Smooth muscle cell (in vitro differentiated cells): ENCODE data around the gene POU1F1. TPM values are rescaled to one million over a fixed set of nuclear protein-coding genes. Genes with fewer than 3 reads are reported as not detected.

Source experiments
- DNase-seq: peaks from one replicate; lab custom pipeline; 2025; ENCODE audit not compliant: unreplicated experiment; lab: John Stamatoyannopoulos, UW
- H2AFZ ChIP-seq: fragments of 200-600 bp; sonication (generic); 2 replicates; pipeline ENCODE4 v1.6.0; 2016; ENCODE audit warnings: antibody characterized with exemption, low read depth, mild to moderate bottlenecking
- H3F3A ChIP-seq: fragments of 200-600 bp; sonication (generic); 2 replicates; pipeline ENCODE4 v1.6.0; 2017; ENCODE audit warnings: antibody characterized with exemption, low read depth
- H3K27ac ChIP-seq: fragments of 200-600 bp; sonication (generic); 2 replicates; pipeline ENCODE4 v1.5.1; 2016; ENCODE audit warnings: low read depth, mild to moderate bottlenecking
- H3K27me3 ChIP-seq: fragments of 200-600 bp; sonication (generic); 2 replicates; pipeline ENCODE4 v1.6.1; 2016; ENCODE audit warnings: low read depth, mild to moderate bottlenecking
- H3K36me3 ChIP-seq: fragments of 200-600 bp; sonication (generic); 2 replicates; pipeline ENCODE4 v1.5.1; 2016; ENCODE audit warnings: low read depth
- H3K4me1 ChIP-seq: fragments of 200-600 bp; sonication (generic); 2 replicates; pipeline ENCODE4 v1.5.1; 2016; ENCODE audit warnings: low read depth
- H3K4me2 ChIP-seq: fragments of 200-600 bp; sonication (generic); 2 replicates; pipeline ENCODE4 v1.6.0; 2016; ENCODE audit warnings: mild to moderate bottlenecking
- H3K4me3 ChIP-seq: fragments of 200-600 bp; sonication (generic); 2 replicates; pipeline ENCODE4 v1.5.1; 2016; ENCODE audit warnings: mild to moderate bottlenecking
- H3K79me2 ChIP-seq: fragments of 200-600 bp; sonication (generic); 2 replicates; pipeline ENCODE4 v1.6.0; 2016; ENCODE audit warnings: low read depth, mild to moderate bottlenecking
- H3K9ac ChIP-seq: fragments of 200-600 bp; sonication (generic); 2 replicates; pipeline ENCODE4 v1.6.0; 2016; ENCODE audit warnings: low read depth
- H3K9me3 ChIP-seq: fragments of 200-600 bp; sonication (generic); replicated peaks from 2 replicates; pipeline ENCODE4 v1.5.1; 2016; ENCODE audit warnings: low read depth
- H4K20me1 ChIP-seq: fragments of 200-600 bp; sonication (generic); 2 replicates; pipeline ENCODE4 v1.6.0; 2016; ENCODE audit warnings: low read depth
- CTCF ChIP-seq: fragments of 200-600 bp; sonication (generic); IDR thresholded peaks from 2 replicates; pipeline ENCODE4 v1.5.1; 2017; ENCODE audit warnings: borderline replicate concordance, mild to moderate bottlenecking, antibody characterized with exemption; ENCODE audit not compliant: insufficient read depth, poor library complexity, severe bottlenecking
- WGBS: methylation state at CpG from one replicate; pipeline ENCODE4 v1.1.7; 2016; ENCODE audit warnings: low lambda C conversion rate; 5-methylcytosine and 5-hydroxymethylcytosine counted together
- microRNA-seq: library from miRNA; unstranded; fragments of <30 nt; microRNA quantifications from one replicate; pipeline ENCODE4, GENCODE V29; 2016; ENCODE audit warnings: borderline number of aligned reads
- polyA plus RNA-seq: library from polyadenylated mRNA; unstranded; fragments of >200 nt; fragmentation: Nextera tagmentation; extraction: Ambion mirVana; gene quantifications from 2 replicates; pipeline ENCODE4 v1.2.1, GENCODE V29; 2016
- small RNA-seq: library from RNA; depleted of rRNA; stranded (forward); fragments of <200 nt; gene quantifications from one replicate; pipeline ENCODE3, GENCODE V24; 2014
- total RNA-seq: library from RNA; depleted of rRNA; stranded (reverse); fragments of >200 nt; gene quantifications from 2 replicates; pipeline ENCODE4 v1.2.3, GENCODE V29; 2014

Gene POU1F1
- total and polyA plus RNA-seq, 2 experiments from 2014 or later, result not detected

- Histone ChIP-seq H3K27ac (no peak overlapping the region), H3K79me2 (no peaks in the 10 kb centered on the region), H2AFZ (no peak overlapping the region), H3K4me3 (no peak overlapping the region), H3K9me3 (no peaks in the 10 kb centered on the region), H3K4me2 (no peak overlapping the region), H3K27me3 (no peaks in the 10 kb centered on the region), H3K9ac (no peak overlapping the region), H3K36me3 (no peaks in the 10 kb centered on the region), H4K20me1 (no peaks in the 10 kb centered on the region), H3K4me1 (no peaks in the 10 kb centered on the region), H3F3A (no peaks in the 10 kb centered on the region)
- 100% methylated on average over 1 of the region's 1 CpG for WGBS
- DNase-seq, result no peak
- no peak for TF ChIP-seq CTCF
Measured at GRCh38 chr3:87218560-87218959, 57.8 kb downstream of the POU1F1 start.

Small RNA genes within 50 kb of the gene (microRNA-seq; reads per million reads assigned to microRNA genes)
- not detected for gene MIR4795

Small RNA genes within 50 kb of the gene (small RNA-seq; reads per million reads assigned to genes)
- not detected for gene MIR4795

Other genes with a start within 250 kb of the POU1F1 start
- gene CHMP2B, start 49.3 kb downstream of the POU1F1 start, total RNA-seq, result 43.2 and 44.6 TPM in 2 replicates
- 49.0 and 52.0 TPM in 2 replicates for gene CHMP2B, start 49.3 kb downstream of the POU1F1 start, polyA plus RNA-seq